ENCODE data around the gene MAP4K1. TPM values are rescaled to one million over a fixed set of nuclear protein-coding genes. Genes with fewer than 3 reads are reported as not detected.
"Not testable (repeated sequence)": the region's sequence is repeated elsewhere in the genome, so short reads cannot be mapped to it uniquely, and the experiment has no call there.

MAP4K1 gene
- total RNA-seq, 1 experiment from 2014 or later = 11.1 TPM

GRCh38 chr19:38614289-38614688 is 3.5 kb downstream of the MAP4K1 start:
- Histone ChIP-seq H3K27ac (ENCODE audit: low read length) (no peak overlapping the region), H3K4me3 (ENCODE audit: low read depth in 2 of 2, low read length in 2 of 2) (no peak overlapping the region), H3K27me3 (ENCODE audit: control insufficient read depth, insufficient read depth, low read length) (no peaks in the 10 kb centered on the region), H3K9me3 (ENCODE audit: control insufficient read depth, insufficient read depth, low read depth, low read length) (no peaks in the 10 kb centered on the region), H3K4me1 (ENCODE audit: control insufficient read depth, insufficient read depth, low read length) (peaks cover 7% of the 10 kb centered on the region), H3K36me3 (ENCODE audit: control insufficient read depth, insufficient read depth, low read length) (no peaks in the 10 kb centered on the region)
- no peak for DNase-seq (ENCODE audit: low read depth, low spot score)
- ChIA-PET POLR2A (interaction anchor here (0.6 to 1.0 kb wide), 3 partner anchors 14 to 30 kb away, joined by 10 to 13 read pairs (median 12); no protein-coding TSS in a partner anchor), CTCF (interaction anchor here (0.6 to 1.6 kb wide), 3 partner anchors 15 to 1207 kb away, joined by 3 to 8 read pairs (median 6); no protein-coding TSS in a partner anchor)
- in situ Hi-C loops (cut with HindIII; ENCODE audit: low pct_unique_long_range_greater_than_20kb, low sequenced_read_pairs) (no loop called here), intact Hi-C loops (cut with micrococcal nuclease; ENCODE audit: unreplicated experiment) (no loop called here)
- no peak for TF ChIP-seq SIN3A (IDR thresholded peaks at IDR 0.05; ENCODE audit: borderline replicate concordance, insufficient read depth, low read depth, low read length)
- TF ChIP-seq CTCF (IDR thresholded peaks at IDR 0.05) = no peak
- TF ChIP-seq REST (IDR thresholded peaks at IDR 0.05; ENCODE audit: insufficient read depth in 1 of 2, low read depth in 2 of 2, low read length in 1 of 2) = no peak
- TF ChIP-seq POLR2AphosphoS5 (IDR thresholded peaks at IDR 0.05; ENCODE audit: low read depth, low read length) = no peak
- no peak for TF ChIP-seq TCF7L2 (IDR thresholded peaks at IDR 0.05; ENCODE audit: low read depth, low read length)
- no peak for ATAC-seq
- BruUV-seq (replicated peaks) = no TSS peak

GRCh38 chr19:38606131-38606530 is 11.6 kb downstream of the MAP4K1 start:
- in situ Hi-C loops (cut with HindIII; ENCODE audit: low pct_unique_long_range_greater_than_20kb, low sequenced_read_pairs) (loop anchor here (5.0 kb wide), 1 partner anchor 79 kb away; no protein-coding TSS in a partner anchor), intact Hi-C loops (cut with micrococcal nuclease; ENCODE audit: unreplicated experiment) (no loop called here)
- no peaks in the 10 kb centered on the region for H3K9me3 ChIP-seq (ENCODE audit: control insufficient read depth, insufficient read depth, low read depth, low read length)
- no peak for TF ChIP-seq REST (IDR thresholded peaks at IDR 0.05; ENCODE audit: insufficient read depth in 1 of 2, low read depth in 2 of 2, low read length in 1 of 2)
- no peak for TF ChIP-seq CTCF (IDR thresholded peaks at IDR 0.05)
- no peak for TF ChIP-seq SIN3A (IDR thresholded peaks at IDR 0.05; ENCODE audit: borderline replicate concordance, insufficient read depth, low read depth, low read length)
- TF ChIP-seq POLR2AphosphoS5 (IDR thresholded peaks at IDR 0.05; ENCODE audit: low read depth, low read length) = no peak
- no peak for TF ChIP-seq TCF7L2 (IDR thresholded peaks at IDR 0.05; ENCODE audit: low read depth, low read length)
- DNase-seq (ENCODE audit: low read depth, low spot score) = no peak
- no TSS peak for BruUV-seq (replicated peaks)
- H3K36me3 ChIP-seq (ENCODE audit: control insufficient read depth, insufficient read depth, low read length) = no peaks in the 10 kb centered on the region
- ChIA-PET CTCF (interaction anchor here (0.9 kb wide), 1 partner anchor 49 kb away, joined by 3 read pairs; no protein-coding TSS in a partner anchor), POLR2A (no interaction called here)
- ATAC-seq = peak; percentile 35
- H3K4me3 ChIP-seq (ENCODE audit: low read depth in 2 of 2, low read length in 2 of 2) = no peak overlapping the region
- no peaks in the 10 kb centered on the region for H3K4me1 ChIP-seq (ENCODE audit: control insufficient read depth, insufficient read depth, low read length)
- H3K27me3 ChIP-seq (ENCODE audit: control insufficient read depth, insufficient read depth, low read length) = no peaks in the 10 kb centered on the region
- H3K27ac ChIP-seq (ENCODE audit: low read length) = no peak overlapping the region

- CTCF ChIA-PET; intact Hi-C loops (cut with micrococcal nuclease; ENCODE audit: unreplicated experiment): not testable (repeated sequence)
Observed at GRCh38 chr19:38602856-38603255, 14.9 kb downstream of the MAP4K1 start.

More at GRCh38 chr19:38602856-38603255, 14.9 kb downstream of the MAP4K1 start:
- H3K27ac ChIP-seq (ENCODE audit: low read length); ATAC-seq; POLR2A ChIA-PET; H3K4me1 ChIP-seq (ENCODE audit: control insufficient read depth, insufficient read depth, low read length); H3K4me3 ChIP-seq (ENCODE audit: low read depth in 2 of 2, low read length in 2 of 2); H3K27me3 ChIP-seq (ENCODE audit: control insufficient read depth, insufficient read depth, low read length); in situ Hi-C loops (cut with HindIII; ENCODE audit: low pct_unique_long_range_greater_than_20kb, low sequenced_read_pairs); DNase-seq (ENCODE audit: low read depth, low spot score); H3K36me3 ChIP-seq (ENCODE audit: control insufficient read depth, insufficient read depth, low read length); H3K9me3 ChIP-seq (ENCODE audit: control insufficient read depth, insufficient read depth, low read depth, low read length); BruUV-seq (replicated peaks): not testable (repeated sequence)
